GM13976 (cell line): ENCODE results near the gene CNTNAP2.

ENCODE experiments used
- DNase-seq: peaks from one replicate; pipeline ENCODE4 v3.0.0; 2012; ENCODE audit warnings: low spot score
- in situ Hi-C: fragments of 300-500 bp; cut with MboI; formaldehyde crosslinking; loops from one replicate; pipeline ENCODE4 v1.12.0; 2022; ENCODE audit warnings: low sequenced_read_pairs, mixed read lengths, inconsistent platforms; ENCODE audit not compliant: unreplicated experiment
- TF ChIP-seq, protein P1 (sequence below): IDR thresholded peaks from 2 replicates; pipeline ENCODE4 v1.5.1; 2012; ENCODE audit warnings: borderline replicate concordance, mild to moderate bottlenecking; ENCODE audit not compliant: insufficient read depth; ENCODE audit errors: extremely low read depth, missing control alignments, control extremely low read depth

The CNTNAP2 gene

DNA sequence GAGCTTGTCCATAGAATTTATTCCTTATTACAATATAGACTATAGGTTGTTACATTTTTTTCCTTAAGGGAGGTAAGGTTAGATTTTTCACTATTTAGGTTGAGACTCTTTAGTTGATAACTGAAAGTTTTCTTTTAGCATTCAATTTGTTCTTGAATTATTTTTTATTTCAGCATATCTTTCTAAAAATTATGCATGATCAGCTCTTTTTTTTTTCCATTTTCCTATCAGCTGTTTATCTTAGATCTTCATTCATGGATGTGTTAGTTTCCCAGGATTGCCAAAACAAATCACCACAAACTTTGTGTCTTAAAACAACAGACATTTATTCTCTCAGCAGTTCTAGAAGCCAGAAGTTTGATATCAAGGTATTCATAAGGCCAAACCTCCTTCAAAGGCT, 1558.1 kb downstream of the CNTNAP2 start:
- TF ChIP-seq, protein P1, sequence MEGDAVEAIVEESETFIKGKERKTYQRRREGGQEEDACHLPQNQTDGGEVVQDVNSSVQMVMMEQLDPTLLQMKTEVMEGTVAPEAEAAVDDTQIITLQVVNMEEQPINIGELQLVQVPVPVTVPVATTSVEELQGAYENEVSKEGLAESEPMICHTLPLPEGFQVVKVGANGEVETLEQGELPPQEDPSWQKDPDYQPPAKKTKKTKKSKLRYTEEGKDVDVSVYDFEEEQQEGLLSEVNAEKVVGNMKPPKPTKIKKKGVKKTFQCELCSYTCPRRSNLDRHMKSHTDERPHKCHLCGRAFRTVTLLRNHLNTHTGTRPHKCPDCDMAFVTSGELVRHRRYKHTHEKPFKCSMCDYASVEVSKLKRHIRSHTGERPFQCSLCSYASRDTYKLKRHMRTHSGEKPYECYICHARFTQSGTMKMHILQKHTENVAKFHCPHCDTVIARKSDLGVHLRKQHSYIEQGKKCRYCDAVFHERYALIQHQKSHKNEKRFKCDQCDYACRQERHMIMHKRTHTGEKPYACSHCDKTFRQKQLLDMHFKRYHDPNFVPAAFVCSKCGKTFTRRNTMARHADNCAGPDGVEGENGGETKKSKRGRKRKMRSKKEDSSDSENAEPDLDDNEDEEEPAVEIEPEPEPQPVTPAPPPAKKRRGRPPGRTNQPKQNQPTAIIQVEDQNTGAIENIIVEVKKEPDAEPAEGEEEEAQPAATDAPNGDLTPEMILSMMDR: no peak
- in situ Hi-C loops: no loop called here
- no peak for DNase-seq

DNA sequence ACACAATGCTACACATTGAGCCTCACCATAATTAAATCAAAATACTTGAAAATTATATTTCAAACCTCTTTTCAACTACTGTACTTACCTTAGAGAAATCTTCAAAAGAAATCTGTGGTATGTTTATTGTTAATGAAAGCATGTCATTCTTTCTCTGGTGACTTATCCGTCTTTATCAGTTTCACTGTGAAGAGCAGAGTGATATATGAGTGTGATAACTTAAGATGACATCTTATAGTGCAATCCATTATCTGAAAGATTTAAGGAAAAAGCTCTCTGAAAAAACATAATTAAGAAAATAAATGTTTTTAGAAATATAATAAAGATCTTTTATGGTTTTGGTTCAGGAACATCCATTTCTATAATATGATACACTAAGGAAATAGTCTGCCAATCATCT, 1562.3 kb downstream of the CNTNAP2 start:
- DNase-seq: no peak
- TF ChIP-seq, protein P1: no peak

DNA sequence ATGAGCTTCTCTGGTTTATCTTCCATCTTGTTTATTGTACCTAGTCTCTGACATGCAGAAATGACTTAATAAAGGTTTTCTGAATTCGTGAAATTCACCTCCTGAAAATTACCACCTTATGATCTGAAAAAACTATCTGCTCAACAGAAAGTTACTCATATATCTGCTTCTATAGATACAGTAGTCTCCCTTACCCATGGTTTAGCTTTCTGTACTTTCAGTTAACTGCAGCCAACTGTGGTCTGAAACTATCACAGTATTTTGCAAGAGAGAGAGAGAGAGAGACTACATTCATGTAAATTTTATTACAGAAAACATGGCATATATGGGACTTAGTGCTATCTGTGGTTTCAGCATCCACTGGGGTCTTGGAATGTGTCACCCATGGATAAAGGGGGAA, 1564.9 kb downstream of the CNTNAP2 start:
- in situ Hi-C loops: no loop called here
- TF ChIP-seq, protein P1: no peak
- DNase-seq: no peak

More for the DNA sequence above, 1562.3 kb downstream of the CNTNAP2 start:
- in situ Hi-C loops: no loop called here

DNA sequence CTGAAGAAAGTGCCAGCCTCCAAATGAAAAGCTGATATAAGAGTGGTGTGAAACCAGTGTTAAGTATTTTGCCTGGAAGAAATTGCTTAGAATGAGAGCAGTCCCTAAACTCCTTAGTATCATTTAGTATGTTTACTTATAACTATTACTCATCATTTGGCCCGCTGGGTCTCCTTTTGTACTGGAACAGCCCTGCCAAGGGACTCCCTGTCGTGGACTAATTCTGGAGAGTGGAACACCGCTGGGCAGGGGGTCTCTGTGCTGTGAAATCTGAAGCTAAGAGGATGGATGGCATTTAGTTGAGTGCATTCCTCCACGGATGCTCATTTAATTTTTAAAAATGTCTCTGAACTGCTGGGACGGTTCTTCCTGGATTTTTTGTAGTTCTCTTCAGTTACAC, 1584.1 kb downstream of the CNTNAP2 start:
- TF ChIP-seq, protein P1: no peak
- DNase-seq: no peak
- in situ Hi-C loops: no loop called here

DNA sequence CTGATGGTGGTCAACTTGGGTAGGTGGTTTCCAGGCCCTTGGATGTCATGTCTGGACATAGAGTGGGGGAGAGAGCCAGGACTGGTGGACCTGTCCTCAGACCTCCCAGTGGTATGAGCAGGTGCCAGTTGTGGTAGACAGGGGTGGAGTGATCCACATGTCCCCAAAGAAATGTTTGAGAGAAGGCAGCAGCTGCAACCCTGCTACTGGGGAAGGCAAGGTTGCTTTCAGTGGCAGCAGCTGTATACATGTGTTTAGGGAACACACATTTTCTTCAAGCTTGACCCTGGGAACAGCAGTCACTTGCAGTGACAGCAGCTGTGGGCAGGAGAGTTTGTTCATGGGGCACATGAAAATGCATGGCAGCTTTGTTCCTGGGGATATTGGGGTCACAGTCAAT, 1591.3 kb downstream of the CNTNAP2 start:
- in situ Hi-C loops: no loop called here
- TF ChIP-seq, protein P1: no peak
- no peak for DNase-seq

DNA sequence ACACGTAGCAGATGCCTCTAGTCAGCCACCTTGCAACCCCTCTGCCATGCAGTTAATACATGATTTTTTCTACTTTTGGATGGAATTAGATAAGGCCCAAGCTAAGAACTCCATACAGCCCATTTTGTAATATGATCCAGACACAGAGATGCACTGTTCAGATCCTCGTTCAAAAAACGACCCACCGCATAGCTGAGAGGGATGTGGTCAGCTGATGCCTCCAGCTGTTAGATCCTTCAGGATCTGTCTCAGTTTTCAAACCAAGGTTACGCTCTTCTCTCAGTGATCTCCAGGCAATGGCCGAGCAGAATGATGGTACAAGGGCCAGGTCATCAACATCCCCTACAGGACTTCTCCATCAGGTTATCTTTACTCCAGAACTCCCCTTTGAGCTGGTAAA, 1592.3 kb downstream of the CNTNAP2 start:
- in situ Hi-C loops: no loop called here
- DNase-seq: no peak
- TF ChIP-seq, protein P1: no peak

DNA sequence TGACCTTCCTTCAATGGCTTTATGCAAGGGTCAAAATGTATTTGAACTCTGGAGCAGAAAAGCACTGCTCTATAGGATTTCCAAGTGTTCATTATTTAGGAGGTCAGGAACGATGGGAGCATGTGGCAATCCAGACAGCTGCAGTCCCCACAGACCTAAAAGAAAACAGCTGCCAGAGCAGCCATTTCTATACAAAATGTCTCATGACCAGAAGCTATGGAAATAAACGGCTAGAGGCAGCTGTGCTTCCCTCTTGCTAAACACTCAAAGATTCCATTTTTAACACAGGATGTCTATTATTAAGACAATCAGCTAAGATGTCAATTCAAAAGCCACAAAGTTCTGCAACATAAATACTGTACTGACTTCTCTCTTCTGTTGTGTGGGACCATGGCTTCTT, 1594.8 kb downstream of the CNTNAP2 start:
- in situ Hi-C loops: no loop called here
- no peak for DNase-seq
- TF ChIP-seq, protein P1: no peak
